Esophagus muscularis mucosa (tissue), 3 donors: ENCODE results near the gene UPK2.

ENCODE experiments used
- CTCF ChIP-seq, 3 experiments: fragments of 200-600 bp in 2 of 3; fragments of 450-650 bp in 1 of 3; sonication (generic) in 2 of 3; IDR thresholded peaks; one replicate each; pipeline ENCODE4 v1.5.1; 2017 to 2019; ENCODE audit warnings: antibody characterized with exemption in 3 of 3, mild to moderate bottlenecking in 2 of 3, moderate library complexity in 1 of 3
- POLR2AphosphoS5 ChIP-seq, 2 donors: sonication (generic); formaldehyde crosslinking; IDR thresholded peaks; one replicate each; pipeline ENCODE4 v1.6.1; 2017; ENCODE audit warnings: antibody characterized with exemption in 2 of 2

GRCh38 chr11:118912742-118913410 lies 43.2 kb upstream of the UPK2 start:
- TF ChIP-seq CTCF (IDR thresholded peaks at IDR 0.05): no peak
- no peak for TF ChIP-seq POLR2AphosphoS5 (IDR thresholded peaks at IDR 0.05)
